HCT116 (cell line): ENCODE data around the gene RFPL3. TPM values are rescaled to one million over a fixed set of nuclear protein-coding genes. Genes with fewer than 3 reads are reported as not detected.
"Not testable (repeated sequence)": the region's sequence is repeated elsewhere in the genome, so short reads cannot be mapped to it uniquely, and the experiment has no call there.

Experiments
- ATAC-seq: fragments of 200-7000 bp; cut with Tn5 transposase; 2 replicates; pipeline ENCODE4 v1.9.1; 2020; ENCODE audit warnings: mild to moderate bottlenecking, moderate library complexity
- Bru-seq: library from RNA; stranded (reverse); fragments of 400-500 nt; gene quantifications from one replicate; lab custom pipeline; 2021; lab: Mats Ljungman, UMichigan
- BruChase-seq, 2 experiments: library from RNA; stranded (reverse); fragments of 400-500 nt; gene quantifications; one replicate each; lab custom pipeline; 2021; lab: Mats Ljungman, UMichigan
- BruUV-seq: library from RNA; stranded (reverse); fragments of 400-500 nt; replicated peaks from 2 replicates; lab custom pipeline; 2021; lab: Mats Ljungman, UMichigan
- CTCF ChIA-PET: fragments of 300-600 bp; sonication (Branson Sonifier 250); formaldehyde crosslinking; loops from one replicate; lab custom pipeline; 2021; ENCODE audit warnings: antibody characterized with exemption; lab: Charles Lee
- POLR2A ChIA-PET: fragments of 300-600, 350-600 bp; sonication (Branson Sonifier 250); formaldehyde crosslinking; loops from one replicate; lab custom pipeline; 2021; ENCODE audit warnings: antibody characterized with exemption; lab: Charles Lee
- RAD21 ChIA-PET, 2 experiments: fragments of 300-600 bp; sonication (Branson Sonifier 250); formaldehyde crosslinking; loops; one replicate each; lab custom pipeline; 2023; ENCODE audit warnings: low total read pairs in 2 of 2; ENCODE audit not compliant: uncharacterized antibody in 2 of 2, unreplicated experiment in 2 of 2, low non-redundant PET in 1 of 2; lab: Charles Lee
- DNase-seq: peaks from one replicate; pipeline ENCODE4 v3.0.0-alpha.2; 2010; ENCODE audit warnings: low read depth, low spot score
- H2AFZ ChIP-seq: fragments of 200-600 bp; shearing (Covaris generic), sonication (generic); 2 replicates; pipeline ENCODE4 v1.6.1; 2017; ENCODE audit warnings: low read depth, mixed run types, mixed read lengths, antibody characterized with exemption, low read length; ENCODE audit not compliant: poor library complexity, severe bottlenecking
- H3K27ac ChIP-seq: 2 replicates; pipeline ENCODE4 v1.5.1; 2012; ENCODE audit warnings: low read depth, low read length
- H3K27me3 ChIP-seq: fragments of 200-600 bp; sonication (generic); 2 replicates; pipeline ENCODE4 v1.6.1; 2016; ENCODE audit warnings: mixed run types, low read length, mixed read lengths; ENCODE audit not compliant: insufficient read depth
- H3K36me3 ChIP-seq, 2 experiments: fragments of 200-500 bp in 1 of 2; fragments of 200-600 bp in 1 of 2; sonication (Bioruptor generic) in 1 of 2; sonication (generic) in 1 of 2; 2 replicates each; pipeline versions ENCODE4 v1.5.1 to v1.6.1; 2014 to 2016; ENCODE audit warnings: low read length in 2 of 2, inconsistent platforms in 1 of 2, mixed read lengths in 1 of 2, mixed run types in 1 of 2; ENCODE audit not compliant: insufficient read depth in 2 of 2, control insufficient read depth in 1 of 2
- H3K4me1 ChIP-seq, 2 experiments: fragments of 200-600 bp in 1 of 2; sonication (generic) in 1 of 2; 2 replicates each; pipeline versions ENCODE4 v1.5.1 to v1.6.1; 2012 to 2017; ENCODE audit warnings: low read length in 2 of 2, inconsistent platforms in 1 of 2, mild to moderate bottlenecking in 1 of 2, mixed read lengths in 1 of 2, mixed run types in 1 of 2, moderate library complexity in 1 of 2; ENCODE audit not compliant: insufficient read depth in 2 of 2, control insufficient read depth in 1 of 2
- H3K4me2 ChIP-seq: fragments of 200-600 bp; sonication (generic); 2 replicates; pipeline ENCODE4 v1.6.1; 2017; ENCODE audit warnings: mixed run types, low read length, mixed read lengths
- H3K4me3 ChIP-seq, 2 experiments: fragments of 200-600 bp in 1 of 2; sonication (generic) in 1 of 2; replicated peaks in 1 of 2; 2 replicates each; pipeline ENCODE4 v1.5.1; 2011 to 2016; ENCODE audit warnings: low read length in 2 of 2, control low read depth in 1 of 2, low read depth in 1 of 2, mild to moderate bottlenecking in 1 of 2, mixed read lengths in 1 of 2, mixed run types in 1 of 2
- H3K79me2 ChIP-seq: fragments of 200-600 bp; sonication (generic); 2 replicates; pipeline ENCODE4 v1.6.1; 2017; ENCODE audit warnings: mild to moderate bottlenecking, mixed run types, low read length, moderate library complexity, mixed read lengths; ENCODE audit not compliant: insufficient read depth
- H3K9ac ChIP-seq: fragments of 200-600 bp; sonication (generic); 2 replicates; pipeline ENCODE4 v1.6.1; 2016; ENCODE audit warnings: low read length, mixed read lengths
- H3K9me2 ChIP-seq: fragments of 200-600 bp; sonication (generic), shearing (Covaris generic); 2 replicates; pipeline ENCODE4 v1.6.1; 2017; ENCODE audit warnings: mixed run types, mild to moderate bottlenecking, moderate library complexity; ENCODE audit not compliant: insufficient read depth
- H3K9me3 ChIP-seq, 2 experiments: fragments of 200-500 bp in 1 of 2; fragments of 200-600 bp in 1 of 2; sonication (Bioruptor generic) in 1 of 2; sonication (generic) in 1 of 2; 2 replicates each; pipeline ENCODE4 v1.6.1; 2014 to 2017; ENCODE audit warnings: low read length in 2 of 2, mixed read lengths in 2 of 2, inconsistent platforms in 1 of 2, low read depth in 1 of 2, mild to moderate bottlenecking in 1 of 2, mixed run types in 1 of 2, moderate library complexity in 1 of 2; ENCODE audit not compliant: control insufficient read depth in 1 of 2, insufficient read depth in 1 of 2
- H4K20me1 ChIP-seq: fragments of 200-600 bp; sonication (generic), shearing (Covaris generic); 2 replicates; pipeline ENCODE4 v1.6.1; 2017; ENCODE audit warnings: mixed run types, mild to moderate bottlenecking, moderate library complexity; ENCODE audit not compliant: insufficient read depth
- ELF1 ChIP-seq: IDR thresholded peaks from 2 replicates; pipeline ENCODE4 v1.6.1; 2012; ENCODE audit warnings: low read depth, borderline replicate concordance
- EZH2 ChIP-seq: fragments of 200-600 bp; sonication (generic); IDR thresholded peaks from 2 replicates; pipeline ENCODE4 v1.6.1; 2017; ENCODE audit warnings: antibody characterized with exemption, mixed run types
- FOSL1 ChIP-seq: IDR thresholded peaks from 2 replicates; pipeline ENCODE4 v1.6.1; 2012; ENCODE audit warnings: low read depth
- POLR2AphosphoS5 ChIP-seq: IDR thresholded peaks from 2 replicates; pipeline ENCODE4 v1.6.1; 2011; ENCODE audit warnings: mild to moderate bottlenecking, low read depth, low read length, moderate library complexity
- RAD21 ChIP-seq: IDR thresholded peaks from 2 replicates; pipeline ENCODE4 v1.6.1; 2012; ENCODE audit warnings: low read depth, mild to moderate bottlenecking
- SP1 ChIP-seq: IDR thresholded peaks from 2 replicates; pipeline ENCODE4 v1.6.1; 2012; ENCODE audit warnings: low read depth
- TCF7L2 ChIP-seq: IDR thresholded peaks from 2 replicates; pipeline ENCODE4 v1.7.0; 2011; ENCODE audit warnings: borderline replicate concordance, inconsistent platforms; ENCODE audit not compliant: insufficient read depth, insufficient read length; ENCODE audit errors: extremely low read depth
- intact Hi-C: fragments of 100-400 bp; cut with micrococcal nuclease; formaldehyde crosslinking; loops from 2 replicates; pipeline ENCODE4 v1.10.0; 2022
- long read RNA-seq: library from polyadenylated mRNA; unstranded; transcript quantifications from one replicate; pipeline ENCODE4 v2.0.0, GENCODE V29; 2021; ENCODE audit not compliant: unreplicated experiment
- polyA plus RNA-seq: library from polyadenylated mRNA; unstranded; fragments of >200 nt; gene quantifications from 2 replicates; pipeline ENCODE4 v1.2.1, GENCODE V29; 2012; ENCODE audit warnings: missing spikeins
- total RNA-seq: library from RNA; stranded (reverse); gene quantifications from one replicate; pipeline ENCODE4 v1.2.1, GENCODE V29; 2021; ENCODE audit not compliant: unreplicated experiment
- TF ChIP-seq, protein P1 (sequence below), 3 experiments: fragments of 200-600 bp in 1 of 3; sonication (generic) in 1 of 3; IDR thresholded peaks in 2 of 3; conservative IDR thresholded peaks in 1 of 3; 2 replicates each; pipeline ENCODE4 v1.5.1; 2012 to 2017; ENCODE audit warnings: low read depth in 2 of 3, low read length in 2 of 3, antibody characterized with exemption in 1 of 3, borderline replicate concordance in 1 of 3, control low read depth in 1 of 3, mild to moderate bottlenecking in 1 of 3, mixed read lengths in 1 of 3, mixed run types in 1 of 3, moderate library complexity in 1 of 3; ENCODE audit not compliant: insufficient read depth in 1 of 3
- TF ChIP-seq, protein P2 (sequence below): IDR thresholded peaks from 2 replicates; pipeline ENCODE4 v1.6.1; 2012

Gene RFPL3
- total RNA-seq (not detected), Bru-seq, nascent RNA (not detected), BruChase-seq, experiment 1, labeled RNA remaining after a 6-hour chase (not detected), BruChase-seq, experiment 2, labeled RNA remaining after a 2-hour chase (not detected)
- polyA plus RNA-seq, result not detected in 2 replicates
- long read RNA-seq, result 0 reads

DNA sequence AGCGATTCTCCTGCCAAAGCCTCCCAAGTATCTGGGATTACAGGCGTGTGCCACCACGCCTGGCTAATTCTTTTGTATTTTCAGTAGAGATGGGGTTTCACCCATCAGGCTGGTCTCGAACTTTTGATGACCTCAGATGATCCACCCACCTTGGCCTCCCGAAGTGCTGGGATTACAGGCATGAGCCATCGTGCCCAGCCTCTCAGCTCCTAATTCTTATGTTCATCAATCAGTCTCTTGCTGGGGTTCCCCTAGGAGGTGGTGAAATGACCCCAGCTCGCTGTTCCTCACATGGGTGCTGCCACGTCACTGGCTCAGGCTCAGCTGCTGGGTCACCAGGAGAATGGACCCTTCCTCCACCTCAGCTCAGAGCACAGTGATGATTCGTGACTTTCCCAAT lies at the start of gene RFPL3:
RFPL3 (plus strand) TSS at position 301 of the 400 bp plus-strand sequence. CDS start 205 bp downstream, outside the sequence.
- POLR2A ChIA-PET, result interaction anchor here (0.6 kb wide), 1 partner anchor 1118 kb away, joined by 3 read pairs; no protein-coding TSS in a partner anchor
- DNase-seq, H3K9me3 ChIP-seq: not testable (repeated sequence)

DNA sequence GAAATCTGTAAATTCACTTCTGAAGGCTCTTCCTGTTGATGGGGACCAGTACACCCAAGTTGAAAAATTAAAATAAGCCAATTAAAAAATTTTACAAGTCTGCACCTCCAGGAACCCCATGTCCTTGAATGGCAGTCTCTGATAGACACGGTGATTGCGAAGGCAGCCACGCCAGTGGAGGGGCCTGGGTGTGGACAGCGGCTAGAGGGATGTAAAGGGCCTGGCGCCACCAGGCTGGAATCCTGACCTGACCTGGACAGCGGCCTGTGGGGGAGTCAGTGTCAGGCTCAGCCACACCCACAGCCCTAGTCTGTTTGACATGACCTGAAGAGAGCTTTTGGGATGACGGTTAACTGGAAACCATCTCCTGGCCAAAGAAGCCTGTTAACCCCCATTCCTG lies 49.5 kb upstream of the RFPL3 start:
- TF ChIP-seq, protein P1, sequence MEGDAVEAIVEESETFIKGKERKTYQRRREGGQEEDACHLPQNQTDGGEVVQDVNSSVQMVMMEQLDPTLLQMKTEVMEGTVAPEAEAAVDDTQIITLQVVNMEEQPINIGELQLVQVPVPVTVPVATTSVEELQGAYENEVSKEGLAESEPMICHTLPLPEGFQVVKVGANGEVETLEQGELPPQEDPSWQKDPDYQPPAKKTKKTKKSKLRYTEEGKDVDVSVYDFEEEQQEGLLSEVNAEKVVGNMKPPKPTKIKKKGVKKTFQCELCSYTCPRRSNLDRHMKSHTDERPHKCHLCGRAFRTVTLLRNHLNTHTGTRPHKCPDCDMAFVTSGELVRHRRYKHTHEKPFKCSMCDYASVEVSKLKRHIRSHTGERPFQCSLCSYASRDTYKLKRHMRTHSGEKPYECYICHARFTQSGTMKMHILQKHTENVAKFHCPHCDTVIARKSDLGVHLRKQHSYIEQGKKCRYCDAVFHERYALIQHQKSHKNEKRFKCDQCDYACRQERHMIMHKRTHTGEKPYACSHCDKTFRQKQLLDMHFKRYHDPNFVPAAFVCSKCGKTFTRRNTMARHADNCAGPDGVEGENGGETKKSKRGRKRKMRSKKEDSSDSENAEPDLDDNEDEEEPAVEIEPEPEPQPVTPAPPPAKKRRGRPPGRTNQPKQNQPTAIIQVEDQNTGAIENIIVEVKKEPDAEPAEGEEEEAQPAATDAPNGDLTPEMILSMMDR (IDR thresholded peaks at IDR 0.05 in 2 of 3, conservative IDR thresholded peaks at IDR 0.05 in 1 of 3; ENCODE audit: borderline replicate concordance in 1 of 3, insufficient read depth in 1 of 3, low read depth in 2 of 3, low read length in 2 of 3), result no peak
- TF ChIP-seq EZH2, result no peak
- no peak for TF ChIP-seq POLR2AphosphoS5
- no peak for TF ChIP-seq TCF7L2
- no peak for TF ChIP-seq ELF1
- TF ChIP-seq RAD21, result no peak
- TF ChIP-seq FOSL1, result no peak
- TF ChIP-seq SP1, result no peak
- TF ChIP-seq, protein P2, sequence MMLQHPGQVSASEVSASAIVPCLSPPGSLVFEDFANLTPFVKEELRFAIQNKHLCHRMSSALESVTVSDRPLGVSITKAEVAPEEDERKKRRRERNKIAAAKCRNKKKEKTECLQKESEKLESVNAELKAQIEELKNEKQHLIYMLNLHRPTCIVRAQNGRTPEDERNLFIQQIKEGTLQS, result no peak
- no peaks in the 10 kb centered on the region for H3K9me3 ChIP-seq
- H3K4me2 ChIP-seq, result no peak overlapping the region
- ChIA-PET CTCF (no interaction called here), POLR2A (no interaction called here), RAD21 (no interaction called here)
- H3K27me3 ChIP-seq, result no peaks in the 10 kb centered on the region
- H3K9me2 ChIP-seq, result no peaks in the 10 kb centered on the region
- H3K36me3 ChIP-seq, result no peaks in the 10 kb centered on the region
- H3K9ac ChIP-seq, result no peak overlapping the region
- ATAC-seq (no peak), DNase-seq (no peak)
- H3K4me1 ChIP-seq, result no peaks in the 10 kb centered on the region; a peak in 1 of 4 replicates
- intact Hi-C loops, result no loop called here
- no peaks in the 10 kb centered on the region for H4K20me1 ChIP-seq
- BruUV-seq, result no TSS peak
- H3K4me3 ChIP-seq, result no peak overlapping the region
- H3K79me2 ChIP-seq, result no peaks in the 10 kb centered on the region
- no peak overlapping the region for H3K27ac ChIP-seq
- no peak overlapping the region for H2AFZ ChIP-seq

More for the DNA sequence above, at the start of gene RFPL3:
- H3K9ac ChIP-seq, H3K4me2 ChIP-seq, RAD21 ChIA-PET, ATAC-seq, H2AFZ ChIP-seq, H3K4me3 ChIP-seq, CTCF ChIA-PET, H4K20me1 ChIP-seq, H3K4me1 ChIP-seq, BruUV-seq, H3K79me2 ChIP-seq, H3K36me3 ChIP-seq, H3K9me2 ChIP-seq, H3K27me3 ChIP-seq, H3K27ac ChIP-seq: not testable (repeated sequence)
- intact Hi-C loops, result loop anchor here (5.0 kb wide), 1 partner anchor 380 kb away; no protein-coding TSS in a partner anchor
